Peyer's patch (tissue), 4 donors: ENCODE data around the gene MAPKBP1.

Source experiments
- CTCF ChIP-seq, 6 experiments: fragments of 450-650 bp in 4 of 6; fragments of 200-600 bp in 2 of 6; sonication (generic) in 1 of 6; IDR thresholded peaks; one replicate each; pipeline ENCODE4 v1.5.1; 2017 to 2019; ENCODE audit warnings: antibody characterized with exemption in 6 of 6, mild to moderate bottlenecking in 3 of 6, moderate library complexity in 1 of 6
- POLR2A ChIP-seq, 2 donors: fragments of 450-650 bp; IDR thresholded peaks; one replicate each; pipeline ENCODE4 v1.5.1; 2017; ENCODE audit warnings: antibody characterized with exemption in 2 of 2, mild to moderate bottlenecking in 2 of 2, moderate library complexity in 2 of 2

DNA sequence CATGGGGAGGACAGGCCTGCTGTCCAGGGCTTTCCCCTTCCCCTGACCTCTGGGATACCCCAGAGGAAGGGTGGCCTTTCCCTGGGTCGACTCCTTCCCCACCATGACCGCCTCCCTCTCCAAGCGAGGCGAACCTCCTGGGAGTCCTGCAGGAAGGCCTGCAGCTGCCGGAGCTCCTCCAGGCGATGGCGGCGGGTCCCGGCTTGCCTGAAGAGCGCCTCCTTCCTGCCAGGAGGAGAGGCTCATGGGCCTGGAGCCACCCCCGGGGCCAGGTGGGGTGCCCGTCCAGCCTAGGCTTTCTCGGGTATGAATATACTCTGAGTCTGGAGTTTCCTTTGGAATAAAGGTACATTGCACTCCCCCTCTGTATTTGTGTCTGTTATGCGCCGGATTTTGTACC, 84.5 kb downstream of the MAPKBP1 start:
- TF ChIP-seq POLR2A (IDR thresholded peaks at IDR 0.05) (no peak), CTCF (IDR thresholded peaks at IDR 0.05) (no peak)
